A673 (cell line): ENCODE results near the gene ALDH1B1.

Experiments
- CTCF ChIP-seq: fragments of 300-800, 200-600 bp; sonication (generic); conservative IDR thresholded peaks from 2 replicates; pipeline ENCODE4 v1.5.1; 2017; ENCODE audit warnings: low read depth, mild to moderate bottlenecking, antibody characterized with exemption, low read length, moderate library complexity, mixed read lengths
- EZH2 ChIP-seq: fragments of 200-600 bp; sonication (generic); IDR thresholded peaks from 2 replicates; pipeline ENCODE4 v1.6.1; 2017; ENCODE audit warnings: borderline replicate concordance, low read depth, mild to moderate bottlenecking, mixed read lengths, antibody characterized with exemption, low read length; ENCODE audit not compliant: poor library complexity, severe bottlenecking

- TF ChIP-seq CTCF (no peak), EZH2 (no peak)
Measured at GRCh38 chr9:38418366-38418765, 25.9 kb downstream of the ALDH1B1 start.
